WTC11 (cell line): Measurements from ENCODE around the gene RAP1GDS1. TPM values are rescaled to one million over a fixed set of nuclear protein-coding genes. Genes with fewer than 3 reads are reported as not detected.

ENCODE experiments used
- ATAC-seq: fragments of 200-7000 bp; cut with Tn5 transposase; 2 replicates; pipeline ENCODE4 v1.10.0; 2021; ENCODE audit warnings: mild to moderate bottlenecking, moderate library complexity
- CTCF ChIA-PET: fragments of 300-600 bp; sonication (Branson Sonifier 250); formaldehyde crosslinking; loops from one replicate; lab custom pipeline; 2021; ENCODE audit warnings: antibody characterized with exemption; lab: Charles Lee
- POLR2A ChIA-PET: fragments of 350-600 bp; sonication (Branson Sonifier 250); formaldehyde crosslinking; loops from one replicate; lab custom pipeline; 2021; ENCODE audit warnings: antibody characterized with exemption; lab: Charles Lee
- DNase-seq: peaks from one replicate; pipeline ENCODE4 v3.0.0; 2021; ENCODE audit warnings: low spot score
- H3K27ac Mint-ChIP-seq: 2 replicates; pipeline ENCODE4 v1.8.0; 2021; ENCODE audit warnings: mixed read lengths
- H3K27me3 Mint-ChIP-seq: 2 replicates; pipeline ENCODE4 v1.8.0; 2021; ENCODE audit warnings: low read depth, mild to moderate bottlenecking, moderate library complexity, mixed read lengths
- H3K36me3 Mint-ChIP-seq: 2 replicates; pipeline ENCODE4 v1.8.0; 2021; ENCODE audit warnings: mixed read lengths
- H3K4me1 Mint-ChIP-seq: 2 replicates; pipeline ENCODE4 v1.8.0; 2022; ENCODE audit warnings: mixed read lengths
- H3K4me3 Mint-ChIP-seq: 2 replicates; pipeline ENCODE4 v1.8.0; 2021; ENCODE audit warnings: mild to moderate bottlenecking, moderate library complexity, mixed read lengths
- H3K9me3 Mint-ChIP-seq: 2 replicates; pipeline ENCODE4 v1.8.0; 2021; ENCODE audit warnings: mixed read lengths
- ATF1 ChIP-seq: sonication (generic); formaldehyde crosslinking; IDR thresholded peaks from 2 replicates; pipeline ENCODE4 v1.8.1; 2023; ENCODE audit warnings: mild to moderate bottlenecking, moderate library complexity, missing genetic modification reagents
- E2F1 ChIP-seq: sonication (generic); formaldehyde crosslinking; IDR thresholded peaks from 2 replicates; pipeline ENCODE4 v1.8.0; 2022; ENCODE audit warnings: mild to moderate bottlenecking, missing genetic modification reagents
- GABPB1 ChIP-seq: sonication (generic); formaldehyde crosslinking; IDR thresholded peaks from 2 replicates; pipeline ENCODE4 v1.8.1; 2023; ENCODE audit warnings: mild to moderate bottlenecking, missing genetic modification reagents
- GTF2I ChIP-seq: fragments of 250-450 bp; sonication (Bioruptor Pico); conservative IDR thresholded peaks from 2 replicates; pipeline ENCODE4 v1.4.0; 2021; ENCODE audit warnings: mild to moderate bottlenecking
- NFE2L1 ChIP-seq: sonication (generic); formaldehyde crosslinking; IDR thresholded peaks from 2 replicates; pipeline ENCODE4 v1.8.1; 2023; ENCODE audit warnings: missing genetic modification reagents
- NR3C1 ChIP-seq: sonication (generic); formaldehyde crosslinking; conservative IDR thresholded peaks from 2 replicates; pipeline ENCODE4 v1.8.1; 2023; ENCODE audit warnings: low read depth, mild to moderate bottlenecking, missing genetic modification reagents
- PRDM15 ChIP-seq: sonication (generic); formaldehyde crosslinking; IDR thresholded peaks from 2 replicates; pipeline ENCODE4 v1.8.0; 2022; ENCODE audit warnings: missing genetic modification reagents
- SP1 ChIP-seq: sonication (generic); formaldehyde crosslinking; conservative IDR thresholded peaks from 2 replicates; pipeline ENCODE4 v1.8.1; 2022; ENCODE audit warnings: missing genetic modification reagents
- STAT6 ChIP-seq: sonication (generic); formaldehyde crosslinking; conservative IDR thresholded peaks from 2 replicates; pipeline ENCODE4 v1.8.1; 2023; ENCODE audit warnings: mild to moderate bottlenecking, low read depth, missing genetic modification reagents, moderate library complexity
- TEAD4 ChIP-seq: sonication (generic); formaldehyde crosslinking; IDR thresholded peaks from 2 replicates; pipeline ENCODE4 v1.8.0; 2022; ENCODE audit warnings: mild to moderate bottlenecking, missing genetic modification reagents
- ZNF263 ChIP-seq: sonication (generic); formaldehyde crosslinking; IDR thresholded peaks from 2 replicates; pipeline ENCODE4 v1.8.1; 2022; ENCODE audit warnings: low read depth, mild to moderate bottlenecking, moderate library complexity, missing genetic modification reagents
- total RNA-seq: library from RNA; stranded (reverse); gene quantifications from 3 replicates; pipeline ENCODE4 v1.2.3, GENCODE V29; 2021
- TF ChIP-seq, protein P1 (sequence below): sonication (generic); formaldehyde crosslinking; IDR thresholded peaks from 2 replicates; pipeline ENCODE4 v1.8.0; 2023; ENCODE audit warnings: missing genetic modification reagents, mild to moderate bottlenecking, borderline replicate concordance
- TF ChIP-seq, protein P2 (sequence below): sonication (generic); formaldehyde crosslinking; IDR thresholded peaks from 2 replicates; pipeline ENCODE4 v1.8.1; 2023; ENCODE audit warnings: mild to moderate bottlenecking, missing genetic modification reagents, moderate library complexity
- TF ChIP-seq, protein P3 (sequence below): fragments of 250-450 bp; sonication (Bioruptor Pico); IDR thresholded peaks from 2 replicates; pipeline ENCODE4 v1.8.0; 2021; ENCODE audit warnings: mild to moderate bottlenecking
- TF ChIP-seq, protein P4 (sequence below): fragments of 250-450 bp; sonication (Bioruptor Pico); IDR thresholded peaks from 2 replicates; pipeline ENCODE4 v1.9.0; 2021; ENCODE audit warnings: mild to moderate bottlenecking, borderline replicate concordance

The RAP1GDS1 gene
- total RNA-seq, 1 experiment from 2014 or later = 29.9 TPM

DNA sequence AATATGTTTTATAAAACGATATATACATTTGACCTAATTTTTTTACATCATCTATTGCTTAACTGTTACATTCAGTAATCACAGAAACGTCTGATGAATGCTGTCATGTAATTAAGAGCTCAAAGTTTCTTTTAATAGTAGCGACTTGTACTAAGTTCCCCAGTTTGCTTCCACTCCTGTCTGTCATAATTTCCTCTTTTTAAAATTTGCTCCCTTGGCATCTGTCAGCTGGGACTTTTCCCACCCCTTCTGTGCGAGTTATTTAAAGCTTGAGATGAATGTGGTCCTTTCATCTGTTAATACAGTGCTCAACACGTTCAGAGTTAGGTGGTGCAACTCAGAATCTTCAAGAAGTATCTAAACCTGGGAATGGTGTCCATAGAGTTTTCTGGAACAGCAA, 1.2 kb downstream of the RAP1GDS1 start:
- TF ChIP-seq, protein P1, sequence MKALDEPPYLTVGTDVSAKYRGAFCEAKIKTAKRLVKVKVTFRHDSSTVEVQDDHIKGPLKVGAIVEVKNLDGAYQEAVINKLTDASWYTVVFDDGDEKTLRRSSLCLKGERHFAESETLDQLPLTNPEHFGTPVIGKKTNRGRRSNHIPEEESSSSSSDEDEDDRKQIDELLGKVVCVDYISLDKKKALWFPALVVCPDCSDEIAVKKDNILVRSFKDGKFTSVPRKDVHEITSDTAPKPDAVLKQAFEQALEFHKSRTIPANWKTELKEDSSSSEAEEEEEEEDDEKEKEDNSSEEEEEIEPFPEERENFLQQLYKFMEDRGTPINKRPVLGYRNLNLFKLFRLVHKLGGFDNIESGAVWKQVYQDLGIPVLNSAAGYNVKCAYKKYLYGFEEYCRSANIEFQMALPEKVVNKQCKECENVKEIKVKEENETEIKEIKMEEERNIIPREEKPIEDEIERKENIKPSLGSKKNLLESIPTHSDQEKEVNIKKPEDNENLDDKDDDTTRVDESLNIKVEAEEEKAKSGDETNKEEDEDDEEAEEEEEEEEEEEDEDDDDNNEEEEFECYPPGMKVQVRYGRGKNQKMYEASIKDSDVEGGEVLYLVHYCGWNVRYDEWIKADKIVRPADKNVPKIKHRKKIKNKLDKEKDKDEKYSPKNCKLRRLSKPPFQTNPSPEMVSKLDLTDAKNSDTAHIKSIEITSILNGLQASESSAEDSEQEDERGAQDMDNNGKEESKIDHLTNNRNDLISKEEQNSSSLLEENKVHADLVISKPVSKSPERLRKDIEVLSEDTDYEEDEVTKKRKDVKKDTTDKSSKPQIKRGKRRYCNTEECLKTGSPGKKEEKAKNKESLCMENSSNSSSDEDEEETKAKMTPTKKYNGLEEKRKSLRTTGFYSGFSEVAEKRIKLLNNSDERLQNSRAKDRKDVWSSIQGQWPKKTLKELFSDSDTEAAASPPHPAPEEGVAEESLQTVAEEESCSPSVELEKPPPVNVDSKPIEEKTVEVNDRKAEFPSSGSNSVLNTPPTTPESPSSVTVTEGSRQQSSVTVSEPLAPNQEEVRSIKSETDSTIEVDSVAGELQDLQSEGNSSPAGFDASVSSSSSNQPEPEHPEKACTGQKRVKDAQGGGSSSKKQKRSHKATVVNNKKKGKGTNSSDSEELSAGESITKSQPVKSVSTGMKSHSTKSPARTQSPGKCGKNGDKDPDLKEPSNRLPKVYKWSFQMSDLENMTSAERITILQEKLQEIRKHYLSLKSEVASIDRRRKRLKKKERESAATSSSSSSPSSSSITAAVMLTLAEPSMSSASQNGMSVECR (CRISPR knock-in tag) = no peak
- TF ChIP-seq ZNF263 (CRISPR knock-in tag) = no peak
- TF ChIP-seq ATF1 (CRISPR knock-in tag) = no peak
- TF ChIP-seq, protein P2, sequence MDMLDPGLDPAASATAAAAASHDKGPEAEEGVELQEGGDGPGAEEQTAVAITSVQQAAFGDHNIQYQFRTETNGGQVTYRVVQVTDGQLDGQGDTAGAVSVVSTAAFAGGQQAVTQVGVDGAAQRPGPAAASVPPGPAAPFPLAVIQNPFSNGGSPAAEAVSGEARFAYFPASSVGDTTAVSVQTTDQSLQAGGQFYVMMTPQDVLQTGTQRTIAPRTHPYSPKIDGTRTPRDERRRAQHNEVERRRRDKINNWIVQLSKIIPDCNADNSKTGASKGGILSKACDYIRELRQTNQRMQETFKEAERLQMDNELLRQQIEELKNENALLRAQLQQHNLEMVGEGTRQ (CRISPR knock-in tag) = no peak
- no peak for TF ChIP-seq SP1
- TF ChIP-seq, protein P3, sequence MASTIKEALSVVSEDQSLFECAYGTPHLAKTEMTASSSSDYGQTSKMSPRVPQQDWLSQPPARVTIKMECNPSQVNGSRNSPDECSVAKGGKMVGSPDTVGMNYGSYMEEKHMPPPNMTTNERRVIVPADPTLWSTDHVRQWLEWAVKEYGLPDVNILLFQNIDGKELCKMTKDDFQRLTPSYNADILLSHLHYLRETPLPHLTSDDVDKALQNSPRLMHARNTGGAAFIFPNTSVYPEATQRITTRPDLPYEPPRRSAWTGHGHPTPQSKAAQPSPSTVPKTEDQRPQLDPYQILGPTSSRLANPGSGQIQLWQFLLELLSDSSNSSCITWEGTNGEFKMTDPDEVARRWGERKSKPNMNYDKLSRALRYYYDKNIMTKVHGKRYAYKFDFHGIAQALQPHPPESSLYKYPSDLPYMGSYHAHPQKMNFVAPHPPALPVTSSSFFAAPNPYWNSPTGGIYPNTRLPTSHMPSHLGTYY = no peak
- peaks cover 6% of the 10 kb centered on the region for H3K9me3 Mint-ChIP-seq
- peak overlapping the region; percentile 98 for H3K4me3 Mint-ChIP-seq
- POLR2A ChIA-PET = interaction anchor here (0.6 kb wide), 1 partner anchor 667 kb away, joined by 5 read pairs; no protein-coding TSS in a partner anchor
- ATAC-seq (no peak), DNase-seq (no peak)
- peaks cover 27% of the 10 kb centered on the region for H3K4me1 Mint-ChIP-seq
- H3K36me3 Mint-ChIP-seq = peaks cover 5% of the 10 kb centered on the region
- CTCF ChIA-PET = no interaction called here
- H3K27me3 Mint-ChIP-seq = no peaks in the 10 kb centered on the region; the same call in 1 of the 2 replicates
- no peak overlapping the region; the same call in 1 of the 2 replicates for H3K27ac Mint-ChIP-seq

DNA sequence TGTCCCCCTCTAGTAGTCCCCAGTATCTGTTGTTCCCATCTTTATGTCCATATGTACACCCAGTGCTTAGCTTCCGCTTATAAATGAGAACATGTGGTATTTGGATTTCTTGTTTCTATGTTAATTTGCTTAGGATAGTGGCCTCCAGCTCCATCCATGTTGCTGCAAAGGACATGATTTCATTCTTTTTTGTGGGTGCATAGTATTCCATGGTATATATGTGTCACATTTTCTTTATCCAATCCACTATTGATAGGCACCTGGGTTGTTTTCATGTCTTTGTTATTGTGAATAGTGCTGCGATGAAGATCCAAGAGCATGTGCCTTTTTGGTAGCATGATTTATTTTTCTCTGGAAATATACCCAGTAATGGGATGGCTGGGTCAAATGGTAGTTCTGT, 6.3 kb downstream of the RAP1GDS1 start:
- Mint-ChIP-seq H3K27me3 (no peaks in the 10 kb centered on the region), H3K27ac (no peak overlapping the region), H3K9me3 (peaks cover 15% of the 10 kb centered on the region), H3K4me3 (no peak overlapping the region), H3K36me3 (peaks cover 21% of the 10 kb centered on the region), H3K4me1 (peaks cover 11% of the 10 kb centered on the region)
- ChIA-PET POLR2A (no interaction called here), CTCF (no interaction called here)
- DNase-seq (no peak), ATAC-seq (no peak)
- TF ChIP-seq, protein P4, sequence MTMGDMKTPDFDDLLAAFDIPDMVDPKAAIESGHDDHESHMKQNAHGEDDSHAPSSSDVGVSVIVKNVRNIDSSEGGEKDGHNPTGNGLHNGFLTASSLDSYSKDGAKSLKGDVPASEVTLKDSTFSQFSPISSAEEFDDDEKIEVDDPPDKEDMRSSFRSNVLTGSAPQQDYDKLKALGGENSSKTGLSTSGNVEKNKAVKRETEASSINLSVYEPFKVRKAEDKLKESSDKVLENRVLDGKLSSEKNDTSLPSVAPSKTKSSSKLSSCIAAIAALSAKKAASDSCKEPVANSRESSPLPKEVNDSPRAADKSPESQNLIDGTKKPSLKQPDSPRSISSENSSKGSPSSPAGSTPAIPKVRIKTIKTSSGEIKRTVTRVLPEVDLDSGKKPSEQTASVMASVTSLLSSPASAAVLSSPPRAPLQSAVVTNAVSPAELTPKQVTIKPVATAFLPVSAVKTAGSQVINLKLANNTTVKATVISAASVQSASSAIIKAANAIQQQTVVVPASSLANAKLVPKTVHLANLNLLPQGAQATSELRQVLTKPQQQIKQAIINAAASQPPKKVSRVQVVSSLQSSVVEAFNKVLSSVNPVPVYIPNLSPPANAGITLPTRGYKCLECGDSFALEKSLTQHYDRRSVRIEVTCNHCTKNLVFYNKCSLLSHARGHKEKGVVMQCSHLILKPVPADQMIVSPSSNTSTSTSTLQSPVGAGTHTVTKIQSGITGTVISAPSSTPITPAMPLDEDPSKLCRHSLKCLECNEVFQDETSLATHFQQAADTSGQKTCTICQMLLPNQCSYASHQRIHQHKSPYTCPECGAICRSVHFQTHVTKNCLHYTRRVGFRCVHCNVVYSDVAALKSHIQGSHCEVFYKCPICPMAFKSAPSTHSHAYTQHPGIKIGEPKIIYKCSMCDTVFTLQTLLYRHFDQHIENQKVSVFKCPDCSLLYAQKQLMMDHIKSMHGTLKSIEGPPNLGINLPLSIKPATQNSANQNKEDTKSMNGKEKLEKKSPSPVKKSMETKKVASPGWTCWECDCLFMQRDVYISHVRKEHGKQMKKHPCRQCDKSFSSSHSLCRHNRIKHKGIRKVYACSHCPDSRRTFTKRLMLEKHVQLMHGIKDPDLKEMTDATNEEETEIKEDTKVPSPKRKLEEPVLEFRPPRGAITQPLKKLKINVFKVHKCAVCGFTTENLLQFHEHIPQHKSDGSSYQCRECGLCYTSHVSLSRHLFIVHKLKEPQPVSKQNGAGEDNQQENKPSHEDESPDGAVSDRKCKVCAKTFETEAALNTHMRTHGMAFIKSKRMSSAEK (CRISPR knock-in tag) = no peak
- TF ChIP-seq E2F1 (CRISPR knock-in tag) (no peak), TEAD4 (no peak), NFE2L1 (CRISPR knock-in tag) (no peak), NR3C1 (CRISPR knock-in tag) (no peak), PRDM15 (CRISPR knock-in tag) (no peak), GTF2I (CRISPR knock-in tag) (no peak), STAT6 (CRISPR knock-in tag) (no peak), GABPB1 (CRISPR knock-in tag) (no peak)
- TF ChIP-seq, protein P2 (CRISPR knock-in tag) = no peak
